ENCODE data around the gene KLHDC3. TPM values are rescaled to one million over a fixed set of nuclear protein-coding genes. Genes with fewer than 3 reads are reported as not detected.

KLHDC3 gene
- total and polyA plus RNA-seq, 9 of the 15 experiments (the other 6 are each of a cell fraction or from before 2014, with no cell fraction given): 4.5 to 171 (median 107) TPM

DNA sequence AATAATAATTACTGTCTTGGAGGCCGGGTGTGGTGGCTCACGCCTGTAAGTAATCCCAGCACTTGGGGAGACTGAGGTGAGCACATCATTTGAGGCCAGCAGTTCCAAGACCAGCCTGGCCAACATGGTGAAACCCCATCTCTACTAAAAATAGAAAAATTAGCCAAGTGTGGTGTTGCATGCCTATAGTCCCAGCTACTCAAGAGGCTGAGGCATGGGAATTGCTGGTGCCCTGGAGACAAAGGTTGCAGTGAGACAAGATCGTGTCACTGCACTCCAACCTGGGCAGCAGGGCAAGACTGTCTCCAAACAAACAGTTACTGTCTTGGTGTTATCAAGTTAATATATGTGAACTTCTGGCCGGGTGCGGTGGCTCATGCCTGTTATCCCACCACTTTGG, 12.3 kb downstream of the KLHDC3 start (continued):
- TF ChIP-seq, protein P1, sequence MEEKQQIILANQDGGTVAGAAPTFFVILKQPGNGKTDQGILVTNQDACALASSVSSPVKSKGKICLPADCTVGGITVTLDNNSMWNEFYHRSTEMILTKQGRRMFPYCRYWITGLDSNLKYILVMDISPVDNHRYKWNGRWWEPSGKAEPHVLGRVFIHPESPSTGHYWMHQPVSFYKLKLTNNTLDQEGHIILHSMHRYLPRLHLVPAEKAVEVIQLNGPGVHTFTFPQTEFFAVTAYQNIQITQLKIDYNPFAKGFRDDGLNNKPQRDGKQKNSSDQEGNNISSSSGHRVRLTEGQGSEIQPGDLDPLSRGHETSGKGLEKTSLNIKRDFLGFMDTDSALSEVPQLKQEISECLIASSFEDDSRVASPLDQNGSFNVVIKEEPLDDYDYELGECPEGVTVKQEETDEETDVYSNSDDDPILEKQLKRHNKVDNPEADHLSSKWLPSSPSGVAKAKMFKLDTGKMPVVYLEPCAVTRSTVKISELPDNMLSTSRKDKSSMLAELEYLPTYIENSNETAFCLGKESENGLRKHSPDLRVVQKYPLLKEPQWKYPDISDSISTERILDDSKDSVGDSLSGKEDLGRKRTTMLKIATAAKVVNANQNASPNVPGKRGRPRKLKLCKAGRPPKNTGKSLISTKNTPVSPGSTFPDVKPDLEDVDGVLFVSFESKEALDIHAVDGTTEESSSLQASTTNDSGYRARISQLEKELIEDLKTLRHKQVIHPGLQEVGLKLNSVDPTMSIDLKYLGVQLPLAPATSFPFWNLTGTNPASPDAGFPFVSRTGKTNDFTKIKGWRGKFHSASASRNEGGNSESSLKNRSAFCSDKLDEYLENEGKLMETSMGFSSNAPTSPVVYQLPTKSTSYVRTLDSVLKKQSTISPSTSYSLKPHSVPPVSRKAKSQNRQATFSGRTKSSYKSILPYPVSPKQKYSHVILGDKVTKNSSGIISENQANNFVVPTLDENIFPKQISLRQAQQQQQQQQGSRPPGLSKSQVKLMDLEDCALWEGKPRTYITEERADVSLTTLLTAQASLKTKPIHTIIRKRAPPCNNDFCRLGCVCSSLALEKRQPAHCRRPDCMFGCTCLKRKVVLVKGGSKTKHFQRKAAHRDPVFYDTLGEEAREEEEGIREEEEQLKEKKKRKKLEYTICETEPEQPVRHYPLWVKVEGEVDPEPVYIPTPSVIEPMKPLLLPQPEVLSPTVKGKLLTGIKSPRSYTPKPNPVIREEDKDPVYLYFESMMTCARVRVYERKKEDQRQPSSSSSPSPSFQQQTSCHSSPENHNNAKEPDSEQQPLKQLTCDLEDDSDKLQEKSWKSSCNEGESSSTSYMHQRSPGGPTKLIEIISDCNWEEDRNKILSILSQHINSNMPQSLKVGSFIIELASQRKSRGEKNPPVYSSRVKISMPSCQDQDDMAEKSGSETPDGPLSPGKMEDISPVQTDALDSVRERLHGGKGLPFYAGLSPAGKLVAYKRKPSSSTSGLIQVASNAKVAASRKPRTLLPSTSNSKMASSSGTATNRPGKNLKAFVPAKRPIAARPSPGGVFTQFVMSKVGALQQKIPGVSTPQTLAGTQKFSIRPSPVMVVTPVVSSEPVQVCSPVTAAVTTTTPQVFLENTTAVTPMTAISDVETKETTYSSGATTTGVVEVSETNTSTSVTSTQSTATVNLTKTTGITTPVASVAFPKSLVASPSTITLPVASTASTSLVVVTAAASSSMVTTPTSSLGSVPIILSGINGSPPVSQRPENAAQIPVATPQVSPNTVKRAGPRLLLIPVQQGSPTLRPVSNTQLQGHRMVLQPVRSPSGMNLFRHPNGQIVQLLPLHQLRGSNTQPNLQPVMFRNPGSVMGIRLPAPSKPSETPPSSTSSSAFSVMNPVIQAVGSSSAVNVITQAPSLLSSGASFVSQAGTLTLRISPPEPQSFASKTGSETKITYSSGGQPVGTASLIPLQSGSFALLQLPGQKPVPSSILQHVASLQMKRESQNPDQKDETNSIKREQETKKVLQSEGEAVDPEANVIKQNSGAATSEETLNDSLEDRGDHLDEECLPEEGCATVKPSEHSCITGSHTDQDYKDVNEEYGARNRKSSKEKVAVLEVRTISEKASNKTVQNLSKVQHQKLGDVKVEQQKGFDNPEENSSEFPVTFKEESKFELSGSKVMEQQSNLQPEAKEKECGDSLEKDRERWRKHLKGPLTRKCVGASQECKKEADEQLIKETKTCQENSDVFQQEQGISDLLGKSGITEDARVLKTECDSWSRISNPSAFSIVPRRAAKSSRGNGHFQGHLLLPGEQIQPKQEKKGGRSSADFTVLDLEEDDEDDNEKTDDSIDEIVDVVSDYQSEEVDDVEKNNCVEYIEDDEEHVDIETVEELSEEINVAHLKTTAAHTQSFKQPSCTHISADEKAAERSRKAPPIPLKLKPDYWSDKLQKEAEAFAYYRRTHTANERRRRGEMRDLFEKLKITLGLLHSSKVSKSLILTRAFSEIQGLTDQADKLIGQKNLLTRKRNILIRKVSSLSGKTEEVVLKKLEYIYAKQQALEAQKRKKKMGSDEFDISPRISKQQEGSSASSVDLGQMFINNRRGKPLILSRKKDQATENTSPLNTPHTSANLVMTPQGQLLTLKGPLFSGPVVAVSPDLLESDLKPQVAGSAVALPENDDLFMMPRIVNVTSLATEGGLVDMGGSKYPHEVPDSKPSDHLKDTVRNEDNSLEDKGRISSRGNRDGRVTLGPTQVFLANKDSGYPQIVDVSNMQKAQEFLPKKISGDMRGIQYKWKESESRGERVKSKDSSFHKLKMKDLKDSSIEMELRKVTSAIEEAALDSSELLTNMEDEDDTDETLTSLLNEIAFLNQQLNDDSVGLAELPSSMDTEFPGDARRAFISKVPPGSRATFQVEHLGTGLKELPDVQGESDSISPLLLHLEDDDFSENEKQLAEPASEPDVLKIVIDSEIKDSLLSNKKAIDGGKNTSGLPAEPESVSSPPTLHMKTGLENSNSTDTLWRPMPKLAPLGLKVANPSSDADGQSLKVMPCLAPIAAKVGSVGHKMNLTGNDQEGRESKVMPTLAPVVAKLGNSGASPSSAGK (IDR thresholded peaks at IDR 0.05): no peak
- no peak for TF ChIP-seq PPARD (CRISPR knock-in tag; IDR thresholded peaks at IDR 0.05)
- TF ChIP-seq, protein P2, sequence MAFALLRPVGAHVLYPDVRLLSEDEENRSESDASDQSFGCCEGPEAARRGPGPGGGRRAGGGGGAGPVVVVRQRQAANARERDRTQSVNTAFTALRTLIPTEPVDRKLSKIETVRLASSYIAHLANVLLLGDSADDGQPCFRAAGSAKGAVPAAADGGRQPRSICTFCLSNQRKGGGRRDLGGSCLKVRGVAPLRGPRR (CRISPR knock-in tag; IDR thresholded peaks at IDR 0.05): no peak
- no peak for TF ChIP-seq HMGN3 (IDR thresholded peaks at IDR 0.05; ENCODE audit: borderline replicate concordance, extremely low read depth, insufficient read length, low read depth, low read length)
- TF ChIP-seq RUNX1 (IDR thresholded peaks at IDR 0.05; ENCODE audit: low read depth): no peak
- no peak for TF ChIP-seq ARNT (IDR thresholded peaks at IDR 0.05)
- no peak for TF ChIP-seq SIN3A (IDR thresholded peaks at IDR 0.05; ENCODE audit: borderline replicate concordance in 2 of 2, control insufficient read depth in 1 of 2, low read depth in 2 of 2, low read length in 2 of 2)
- no peak for TF ChIP-seq ZNF239 (CRISPR knock-in tag; IDR thresholded peaks at IDR 0.05)
